HG03175 (cell line): ENCODE measurements around the gene SAMD8.

Source experiments
- ATAC-seq: cut with Tn5 transposase; IDR thresholded peaks from one replicate; pipeline ENCODE4 v1.9.1; 2021; ENCODE audit warnings: mild to moderate bottlenecking, moderate library complexity; ENCODE audit not compliant: unreplicated experiment

SAMD8 gene

DNA sequence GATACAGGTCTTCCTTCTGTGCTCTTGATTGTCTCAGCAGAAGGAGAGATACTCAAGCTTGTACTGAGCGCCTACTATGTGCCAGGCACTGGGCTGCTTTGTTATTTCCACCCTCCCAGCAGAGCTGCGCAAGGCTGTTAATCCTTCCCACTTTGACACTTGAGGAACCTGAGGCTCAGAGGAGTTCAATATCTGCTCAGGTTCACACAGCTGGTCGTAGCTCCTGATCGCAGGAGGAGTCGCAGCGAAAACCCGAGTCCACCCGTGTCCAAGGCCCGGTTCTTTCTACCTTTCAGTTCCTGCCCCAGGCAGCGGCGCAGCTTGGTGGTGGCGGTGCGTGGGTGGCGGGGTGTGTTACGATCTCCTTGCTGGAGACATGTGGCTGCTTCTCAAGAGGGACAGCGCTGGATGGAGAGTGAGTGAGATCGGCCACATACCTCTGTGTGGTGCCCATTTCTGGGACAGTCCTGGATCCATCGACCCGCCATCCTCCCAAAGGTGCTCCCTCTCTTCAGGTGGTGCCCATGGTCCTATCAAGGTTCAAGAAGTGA, 26.5 kb upstream of the SAMD8 start:
- ATAC-seq, result no peak

DNA sequence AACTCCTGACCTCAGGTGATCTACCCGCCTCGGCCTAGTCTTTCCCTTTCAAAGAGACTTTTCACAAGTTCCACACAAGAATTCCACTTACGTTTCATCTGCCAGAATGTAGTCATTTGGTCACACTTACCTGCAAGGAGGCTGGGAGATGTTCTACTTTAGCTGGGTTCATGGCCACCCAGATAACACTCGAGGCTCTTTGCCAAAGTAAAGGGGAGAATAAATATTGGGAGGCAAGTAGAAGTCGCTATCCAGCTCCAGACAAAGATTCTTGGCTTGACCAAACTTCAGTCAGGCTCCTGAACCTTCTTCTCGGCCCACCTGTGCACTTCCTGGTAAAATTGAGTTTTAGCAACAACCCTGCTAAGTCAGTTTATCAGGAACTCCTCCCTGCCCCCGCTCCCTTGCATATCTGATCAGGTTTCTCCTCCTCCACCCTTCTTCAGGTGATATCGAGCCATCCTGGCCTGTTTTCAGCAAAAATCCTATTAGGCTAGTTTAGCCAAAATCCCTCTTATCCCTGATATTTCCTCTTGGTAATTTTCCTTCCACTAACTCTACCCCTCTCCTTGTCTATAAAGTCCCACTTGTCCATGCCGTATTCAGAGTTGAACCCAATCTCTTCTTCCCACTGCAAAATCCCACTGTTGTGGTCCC, 25.1 kb upstream of the SAMD8 start:
- ATAC-seq, result no peak

DNA sequence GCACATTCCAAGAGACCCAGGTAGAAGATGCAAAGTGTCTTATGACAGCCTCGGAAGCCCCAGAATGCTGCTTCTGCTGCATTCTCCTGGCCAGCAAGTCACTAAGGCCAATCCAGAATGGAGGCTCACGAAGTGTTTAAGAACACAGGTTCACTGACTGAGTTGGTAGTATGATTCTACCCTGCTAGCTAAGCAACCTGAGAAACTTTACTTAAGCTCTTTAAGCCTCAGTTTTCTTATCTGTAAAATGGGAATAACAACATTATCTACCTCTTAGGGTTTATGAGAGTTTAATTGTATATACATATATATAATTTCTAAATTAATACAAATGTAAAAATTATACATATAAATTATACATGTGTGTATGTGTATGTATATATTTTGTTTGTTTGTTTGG, 22.8 kb upstream of the SAMD8 start:
- ATAC-seq, result no peak

DNA sequence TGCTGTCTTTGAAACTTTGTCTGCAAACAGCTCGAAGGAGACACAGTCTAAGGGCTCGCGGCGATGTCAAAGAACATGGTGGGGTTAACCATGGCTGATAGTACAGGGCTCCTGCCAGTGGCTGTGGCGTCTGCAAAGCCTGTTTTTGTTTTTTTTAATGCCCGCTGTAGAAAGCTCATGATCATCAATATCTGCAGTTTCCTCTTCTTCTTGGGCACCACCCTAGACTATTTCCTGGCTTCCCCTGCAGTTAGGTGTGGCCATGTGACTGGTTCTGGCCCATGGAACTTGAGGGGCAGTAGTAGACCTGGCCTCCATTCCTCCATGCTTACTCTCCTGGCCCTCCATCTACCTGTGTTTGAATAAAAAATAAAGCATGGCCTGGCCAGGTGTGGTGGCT, 21.8 kb upstream of the SAMD8 start:
- ATAC-seq, result no peak

DNA sequence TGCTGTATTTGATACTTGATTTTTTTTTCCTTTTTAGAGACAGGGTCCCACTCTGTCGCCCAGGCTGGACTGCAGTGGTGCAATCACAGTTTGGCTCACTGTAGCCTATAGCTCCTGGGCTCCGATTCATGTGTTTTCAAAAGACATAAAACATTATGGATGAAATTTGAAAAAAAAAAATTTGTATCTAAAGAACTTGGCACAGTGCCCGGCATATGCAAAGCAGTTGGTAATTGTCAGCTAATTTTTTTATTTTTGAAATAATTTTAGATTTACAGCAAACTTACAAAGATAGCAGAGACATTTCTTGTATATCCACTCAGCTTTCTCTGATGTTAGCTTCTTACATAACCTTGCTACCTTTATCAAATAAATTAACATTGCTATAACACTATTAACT, 20.3 kb upstream of the SAMD8 start:
- no peak for ATAC-seq

DNA sequence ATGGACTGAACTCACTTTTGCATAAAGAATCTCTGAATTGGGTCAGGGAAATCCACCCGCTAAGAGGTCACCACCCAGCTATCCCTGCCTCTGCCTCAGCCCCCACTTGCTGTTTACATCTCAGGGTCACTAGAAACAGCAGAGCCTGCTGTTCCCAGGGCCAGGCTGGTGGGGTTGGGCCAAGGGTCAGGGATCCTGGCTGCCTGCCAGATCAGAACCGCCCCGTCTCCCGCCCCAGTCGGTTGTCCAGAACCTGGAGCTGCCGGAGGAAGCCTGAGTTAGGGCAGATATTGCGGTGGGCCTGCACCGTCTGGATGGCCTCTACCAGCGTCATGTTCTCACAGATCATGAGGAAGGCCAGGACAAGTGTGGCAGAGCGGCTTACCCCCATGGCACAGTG, 17.0 kb upstream of the SAMD8 start:
- no peak for ATAC-seq

DNA sequence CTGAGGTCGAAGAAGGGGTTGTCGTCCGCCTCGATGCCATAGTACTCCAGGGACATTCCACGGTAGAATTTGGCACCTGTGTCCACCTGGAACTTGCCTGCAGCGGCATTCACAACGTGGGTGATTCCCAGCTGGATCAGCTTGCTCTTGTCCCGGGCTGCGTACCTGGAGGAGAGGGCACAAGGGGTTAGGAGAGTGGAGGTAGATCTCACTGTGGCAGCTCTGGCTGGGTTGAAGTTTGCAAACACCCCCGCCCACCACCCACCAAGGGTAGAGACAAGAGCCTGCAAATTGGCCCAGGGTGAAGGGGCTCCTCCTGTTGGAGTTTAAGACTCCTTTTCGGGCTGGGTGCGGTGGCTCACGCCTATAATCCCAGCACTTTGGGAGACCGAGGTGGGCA, 15.8 kb upstream of the SAMD8 start:
- ATAC-seq, result no peak

DNA sequence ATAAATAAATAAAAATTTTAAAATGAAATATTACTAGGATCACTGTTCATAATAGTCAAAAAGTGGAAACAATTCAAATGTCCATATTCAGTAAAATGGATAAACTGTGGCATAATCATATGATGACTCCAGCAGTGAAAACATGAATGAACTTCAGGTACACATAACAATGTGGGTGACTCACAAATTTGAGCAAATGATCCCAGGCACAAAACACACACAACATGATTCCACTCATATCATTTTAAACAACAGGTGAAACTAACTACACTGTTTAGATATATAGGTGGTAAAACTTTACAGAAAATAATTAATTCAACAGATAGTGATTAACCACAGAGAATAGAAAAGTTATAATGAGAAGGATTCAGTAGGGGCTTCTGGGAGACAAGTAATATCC, 14.7 kb upstream of the SAMD8 start:
- ATAC-seq, result no peak

DNA sequence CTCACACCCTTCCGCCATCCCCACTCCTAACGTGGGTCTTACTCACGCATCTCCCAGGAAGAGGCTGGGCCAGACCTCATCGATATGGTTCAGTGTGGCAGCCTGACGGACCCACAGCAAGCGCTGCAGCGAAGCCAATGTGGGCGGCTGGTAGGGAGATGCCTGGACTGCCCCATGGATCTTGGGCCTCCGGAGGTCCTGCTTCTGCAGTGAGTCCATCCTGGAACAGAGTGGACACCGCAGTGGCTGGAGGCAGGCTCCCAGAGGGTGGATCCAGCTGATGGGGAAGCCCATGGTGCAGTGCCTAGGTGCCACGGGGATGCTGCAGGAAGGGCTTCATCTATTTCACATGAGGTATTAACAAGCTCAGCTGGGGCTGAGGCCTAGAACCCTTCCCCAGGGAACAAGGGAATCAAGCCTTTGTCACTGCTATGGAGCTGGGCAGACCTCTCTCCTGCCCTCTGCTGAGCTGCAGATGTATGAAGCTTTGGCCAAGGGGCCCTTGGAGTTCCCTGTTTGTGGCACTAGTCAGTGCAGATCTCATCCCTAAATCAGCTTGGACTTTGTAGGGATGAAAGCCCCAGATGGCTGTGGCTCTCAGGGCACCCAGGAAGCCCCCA, 13.7 kb upstream of the SAMD8 start:
- no peak for ATAC-seq

DNA sequence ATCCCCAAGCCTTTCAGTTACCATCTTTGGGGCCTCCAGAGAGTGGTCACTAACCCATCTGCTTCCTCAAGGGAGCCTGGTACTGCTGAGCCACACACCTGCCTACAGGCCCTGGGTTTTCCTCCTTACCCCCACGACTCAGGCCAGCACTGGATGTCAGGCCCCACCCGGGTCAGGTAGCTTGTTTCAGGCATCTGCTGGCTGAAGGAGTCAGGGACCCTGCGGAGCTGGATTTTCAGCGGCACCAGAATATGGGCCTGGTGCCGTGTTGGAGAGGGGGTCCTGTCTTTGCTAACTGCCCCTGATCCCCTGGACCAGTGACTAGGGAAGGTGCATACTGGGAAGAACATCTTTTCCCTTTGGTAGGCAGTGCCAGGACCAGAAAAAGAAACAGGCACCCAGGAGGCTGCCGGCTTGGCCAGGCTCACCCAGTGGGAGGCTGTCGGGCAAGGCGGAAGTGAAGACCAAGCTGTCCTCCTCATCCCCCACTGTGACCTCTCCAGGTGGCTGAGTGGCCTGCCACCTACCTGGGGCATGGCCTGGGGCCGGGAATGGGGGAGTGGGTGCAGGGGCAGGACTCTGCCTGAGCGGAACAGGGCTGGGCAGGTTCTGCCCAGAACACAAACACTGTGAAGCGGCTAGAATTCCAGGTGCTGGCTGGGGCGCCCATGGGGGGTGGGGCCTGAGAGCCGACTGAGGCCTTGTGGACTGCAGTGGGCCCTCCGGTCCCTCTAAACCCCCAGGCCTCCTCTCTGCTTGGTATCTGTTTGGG, 12.4 kb upstream of the SAMD8 start:
- ATAC-seq, result no peak

DNA sequence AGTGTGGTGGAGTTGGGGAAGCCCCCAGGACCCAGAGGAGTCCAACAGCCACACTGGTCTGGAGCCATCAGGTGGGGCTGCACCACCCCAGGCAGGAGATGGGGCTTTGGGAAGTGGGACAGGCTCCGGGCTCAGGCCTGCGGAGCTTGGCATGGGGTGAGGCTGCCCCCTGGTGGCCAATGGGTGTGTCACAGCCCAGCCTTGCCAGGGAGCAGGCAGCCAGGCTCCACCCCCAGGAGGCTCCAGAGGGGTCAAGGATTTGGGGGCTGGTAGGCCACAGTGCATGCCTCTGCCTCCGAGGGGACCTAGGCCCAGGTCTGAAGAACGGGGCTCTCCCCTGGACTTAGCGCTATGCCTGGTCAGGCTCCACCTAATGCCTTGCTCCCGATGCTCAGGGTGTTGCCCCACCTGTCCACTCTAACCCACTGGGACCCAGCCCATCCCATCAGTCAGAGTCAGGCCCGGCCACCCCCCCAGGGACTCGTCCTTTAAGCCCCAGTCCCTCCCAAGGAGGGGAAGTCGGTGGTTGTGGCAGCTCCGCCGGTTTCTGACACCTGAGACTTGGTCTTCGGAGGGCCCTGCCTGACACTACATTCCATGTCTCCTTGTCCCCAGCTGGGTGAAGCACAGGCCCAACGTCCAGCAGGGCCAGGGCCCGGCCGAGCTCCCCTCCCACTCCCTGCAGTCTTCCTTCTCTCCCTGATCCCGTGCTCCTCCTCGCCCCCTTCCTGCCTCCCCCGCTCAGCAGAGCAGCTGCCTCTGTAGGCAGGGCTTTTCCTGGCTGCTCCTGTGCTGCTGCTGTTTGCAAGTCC, 11.3 kb upstream of the SAMD8 start:
- ATAC-seq, result peak; percentile 81

DNA sequence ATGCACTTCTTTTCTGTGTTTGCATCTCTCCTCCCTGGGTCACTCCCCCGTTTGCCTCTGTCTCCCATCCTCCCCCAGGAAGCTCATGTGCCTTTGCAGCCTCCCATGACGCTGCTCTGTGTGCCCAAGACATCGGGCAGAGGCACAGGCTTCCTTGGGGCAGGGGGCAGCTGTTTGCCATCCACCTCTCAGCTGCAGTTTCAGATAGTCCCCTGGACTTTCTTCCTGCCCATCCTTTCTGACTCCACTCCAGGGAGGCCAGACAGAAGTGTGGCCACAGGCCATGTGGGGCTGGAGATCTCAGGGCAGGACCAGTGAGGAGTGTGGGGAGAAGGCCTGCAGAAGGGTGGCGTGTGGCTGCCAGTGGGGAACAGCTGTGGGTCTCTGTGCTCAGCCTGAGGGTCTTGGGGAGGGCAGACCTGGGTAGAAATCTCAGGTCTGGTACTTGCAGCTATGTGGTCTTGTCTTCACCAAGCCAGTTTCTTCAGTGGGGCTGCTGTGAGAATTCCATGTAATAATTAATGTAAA, 10.6 kb upstream of the SAMD8 start:
- no peak for ATAC-seq

DNA sequence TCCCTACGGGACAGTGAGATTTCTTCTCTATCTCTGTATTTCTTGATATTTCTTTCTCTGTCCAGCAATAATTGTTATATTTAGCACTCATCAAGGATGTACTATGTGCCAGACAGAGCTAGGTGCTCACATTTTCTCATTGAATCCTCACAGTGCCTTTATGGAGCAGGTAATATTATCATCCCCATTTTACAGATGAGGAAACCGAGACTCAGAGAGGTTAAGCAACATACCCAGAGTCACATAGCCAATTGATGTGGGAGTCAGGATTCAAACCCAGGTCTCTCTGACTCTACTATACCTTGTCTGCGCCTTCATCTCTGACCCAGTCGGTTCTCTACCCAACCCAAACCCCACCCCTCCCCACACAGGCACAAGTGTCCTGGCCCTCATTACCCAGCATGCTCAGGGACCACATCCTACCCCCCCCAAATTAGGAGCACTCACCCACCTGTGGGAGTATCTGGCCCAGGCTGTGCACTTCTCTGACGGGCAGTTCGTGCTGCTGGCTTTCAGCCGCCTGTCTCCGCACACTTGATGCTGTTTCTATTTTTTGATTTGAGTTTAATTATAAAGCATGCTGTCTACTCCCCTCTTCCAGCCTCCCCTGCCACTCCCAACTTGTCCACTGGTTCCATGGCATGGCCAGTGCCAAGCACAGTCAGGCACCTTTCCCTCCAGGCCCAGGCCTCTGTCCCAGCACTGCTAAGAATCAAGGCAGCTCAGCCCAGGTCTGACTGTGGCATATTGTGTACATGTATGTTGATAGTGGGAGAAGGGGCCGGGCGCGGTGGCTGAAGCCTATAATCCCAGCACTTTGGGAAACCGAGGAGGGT, 9.8 kb upstream of the SAMD8 start:
- ATAC-seq, result no peak

DNA sequence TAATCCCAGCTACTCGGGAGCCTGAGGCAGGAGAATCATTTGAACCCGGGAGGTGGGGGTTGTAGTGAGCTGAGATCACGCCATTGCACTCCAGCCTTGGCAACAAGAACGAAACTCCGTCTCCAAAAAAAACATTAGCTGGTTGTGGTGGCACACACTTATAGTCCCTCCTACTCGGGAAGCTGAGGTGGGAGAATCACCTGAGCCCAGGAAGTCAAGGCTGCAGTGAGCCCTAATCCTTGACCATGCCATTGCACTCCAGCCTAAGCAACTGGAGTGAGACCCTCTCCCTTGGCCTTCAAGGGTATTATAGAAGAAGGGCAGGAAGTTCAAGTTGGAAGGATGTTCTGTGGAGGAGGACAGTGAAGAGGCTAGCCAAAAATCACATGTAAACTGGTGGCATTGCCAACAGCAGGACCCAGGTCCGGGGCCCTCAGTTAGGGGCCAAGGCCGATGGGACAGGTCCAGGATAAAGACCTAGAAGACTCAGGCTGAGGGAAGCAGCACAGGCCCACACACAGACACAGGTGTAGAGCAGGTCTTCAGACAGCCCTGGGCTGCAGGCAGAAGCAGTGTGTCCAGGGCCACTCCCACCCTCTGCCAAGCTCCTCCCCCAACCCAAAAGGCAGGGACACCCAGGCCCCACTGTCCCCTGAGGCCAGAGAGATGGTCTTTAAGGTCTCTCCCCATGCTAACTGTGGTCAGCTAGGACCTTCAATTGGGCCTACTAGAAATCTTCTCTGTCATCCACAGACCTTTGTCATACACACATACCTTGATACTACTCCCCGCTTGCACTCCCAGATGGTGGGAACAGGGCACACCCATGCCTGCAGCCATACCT, 8.4 kb upstream of the SAMD8 start:
- ATAC-seq, result no peak

DNA sequence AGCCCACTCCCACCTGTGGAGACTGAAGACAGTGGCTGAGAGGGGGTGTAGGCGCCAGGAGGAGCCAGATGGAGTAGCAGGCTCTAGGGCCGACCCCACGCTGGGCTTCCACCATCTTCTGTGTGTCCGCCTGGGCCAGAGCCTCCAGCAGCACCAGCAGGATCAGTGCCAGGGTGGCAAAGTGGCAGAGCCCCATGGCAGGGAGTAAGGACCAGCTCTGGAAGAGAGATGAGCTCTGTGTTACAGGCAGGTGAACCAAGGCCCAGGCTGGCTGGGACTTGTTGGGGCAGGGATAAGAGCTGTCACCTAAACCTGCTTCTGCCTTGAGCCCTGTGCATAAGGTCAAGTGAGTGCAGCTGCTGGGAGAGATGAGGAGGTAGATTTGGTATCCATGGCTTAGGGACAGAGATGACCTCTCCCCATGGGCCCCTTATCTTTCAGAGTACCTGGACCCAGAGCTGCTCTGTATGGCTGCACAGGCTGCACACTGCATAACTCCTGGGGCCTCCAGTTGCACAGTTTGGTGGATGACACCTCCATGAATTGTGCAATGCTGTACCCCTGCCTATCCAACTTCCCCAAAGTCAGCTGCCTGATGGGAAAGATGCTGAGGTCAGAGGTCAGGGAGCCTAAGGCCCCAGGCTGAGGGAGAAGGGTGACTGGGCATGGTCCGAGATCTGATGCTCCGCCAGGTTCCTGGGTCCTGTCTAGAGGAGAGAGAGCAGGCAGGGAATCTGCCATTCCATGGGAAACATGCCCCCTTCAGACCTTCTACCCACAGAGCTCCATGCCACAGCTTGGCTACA, 7.4 kb upstream of the SAMD8 start:
- ATAC-seq, result no peak

DNA sequence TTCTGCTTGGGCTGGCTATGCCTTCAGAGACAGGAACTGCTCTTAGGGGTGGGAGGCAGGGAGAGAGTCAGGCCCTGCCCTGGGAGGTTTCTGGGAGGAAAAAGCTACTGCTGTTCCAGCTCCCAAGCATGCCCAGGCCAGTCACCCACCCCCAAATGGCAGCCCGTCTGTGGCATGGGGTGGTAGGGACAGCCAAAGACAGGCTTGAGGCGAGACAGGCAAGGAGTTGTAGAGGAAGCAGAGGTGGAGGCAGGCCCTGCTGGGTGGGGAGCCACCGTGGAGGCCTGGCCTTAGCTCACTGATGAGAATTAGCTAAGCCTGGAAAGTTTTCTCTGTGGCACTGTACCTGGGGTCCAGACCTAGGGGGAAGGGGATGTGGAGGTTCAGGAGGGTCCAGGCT, 6.6 kb upstream of the SAMD8 start:
- ATAC-seq, result no peak

DNA sequence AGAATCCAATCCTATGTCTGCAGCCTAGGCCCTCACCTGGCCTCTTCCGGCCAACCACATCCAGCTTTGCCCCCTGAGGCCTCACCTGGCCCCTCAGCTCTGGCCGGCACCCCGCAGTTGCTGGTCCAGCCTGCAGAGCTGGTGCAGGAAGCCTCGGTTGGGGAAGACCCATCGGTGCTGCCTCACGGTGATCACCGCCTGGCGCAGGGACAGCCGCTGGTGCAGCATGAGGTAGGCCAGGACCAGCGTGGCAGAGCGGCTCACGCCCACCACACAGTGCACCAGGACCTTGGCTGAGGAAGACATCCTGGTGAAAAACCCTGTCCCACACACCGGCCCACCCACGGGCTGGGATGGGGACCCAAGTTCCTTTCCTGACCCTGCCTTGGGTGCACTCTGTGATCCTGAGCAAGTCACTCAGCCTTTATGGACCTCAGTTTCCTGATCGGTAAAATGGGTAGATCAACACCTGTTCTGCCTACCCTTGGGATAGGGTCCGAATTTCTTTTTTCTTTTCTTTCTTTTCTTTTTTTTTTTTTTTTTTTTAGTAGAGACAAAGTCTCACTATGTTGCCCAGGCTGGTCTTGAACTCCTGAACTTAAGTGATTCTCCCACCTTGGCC, 5.8 kb upstream of the SAMD8 start:
- no peak for ATAC-seq

DNA sequence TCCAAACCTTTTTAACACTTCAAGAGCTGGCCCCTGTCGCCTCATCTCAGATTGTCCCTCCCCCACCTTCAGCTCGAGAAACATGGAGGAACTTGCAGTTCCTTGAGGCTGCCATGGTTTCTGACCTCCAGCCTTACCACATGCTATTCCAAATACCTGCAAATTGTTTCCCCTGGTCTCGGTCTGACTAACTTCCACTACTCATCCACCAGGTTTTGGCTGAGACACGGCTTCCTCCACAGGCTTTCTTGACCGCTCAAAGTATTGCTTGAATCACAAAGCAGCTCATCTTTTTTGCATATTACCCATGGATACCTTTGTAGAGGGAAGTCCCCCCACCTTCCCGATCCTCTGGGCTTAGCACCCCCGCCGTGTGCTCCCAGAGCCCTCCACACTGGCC, 5.2 kb upstream of the SAMD8 start:
- no peak for ATAC-seq
